GM12878 (cell line): ENCODE data around the gene LTBP4. TPM values are rescaled to one million over a fixed set of nuclear protein-coding genes. Genes with fewer than 3 reads are reported as not detected.

Source experiments
- ATAC-seq: fragments of 200-7000 bp; cut with Tn5 transposase; 3 replicates; pipeline ENCODE4 v1.9.1; 2020; ENCODE audit warnings: mild to moderate bottlenecking, moderate library complexity
- BruUV-seq: library from RNA; stranded (reverse); fragments of 400-500 nt; replicated peaks from 2 replicates; lab custom pipeline; 2021; lab: Mats Ljungman, UMichigan
- CTCF ChIA-PET: fragments of 300-600 bp; sonication (Branson Sonifier 250); formaldehyde crosslinking; extraction: SDS; loops from one replicate; lab custom pipeline; 2021; ENCODE audit warnings: inconsistent platforms; lab: Yijun Ruan, JAX
- POLR2A ChIA-PET: fragments of 350-600 bp; formaldehyde crosslinking; extraction: SDS; loops from one replicate; lab custom pipeline; 2021; ENCODE audit warnings: inconsistent platforms; lab: Charles Lee
- RAD21 ChIA-PET: fragments of 300-600 bp; sonication (Branson Sonifier 250); formaldehyde crosslinking; loops from one replicate; lab custom pipeline; 2023; ENCODE audit warnings: antibody characterized with exemption; ENCODE audit not compliant: unreplicated experiment; lab: Charles Lee
- SMC1A ChIA-PET: fragments of 300-600 bp; sonication (Branson Sonifier 250); formaldehyde crosslinking; loops from one replicate; lab custom pipeline; 2023; ENCODE audit not compliant: unreplicated experiment, uncharacterized antibody; lab: Charles Lee
- DNase-seq: peaks from one replicate; pipeline ENCODE4 v3.0.0-alpha.2; 2011; ENCODE audit warnings: low read depth, low spot score
- FAIRE-seq: peaks from 3 replicates; lab custom pipeline; 2011; peaks lifted over from hg19 to GRCh38; lab: Jason Lieb, UNC
- H2AFZ ChIP-seq: 2 replicates; pipeline ENCODE4 v1.6.0; 2011; ENCODE audit warnings: low read depth, low read length, control low read depth; ENCODE audit not compliant: control insufficient read depth
- H3K27ac ChIP-seq: 2 replicates; pipeline ENCODE4 v1.5.1; 2011; ENCODE audit warnings: control low read depth; ENCODE audit not compliant: control insufficient read depth, insufficient read depth
- H3K27me3 ChIP-seq, 2 experiments: replicated peaks in 1 of 2; 2 replicates each; pipeline versions ENCODE4 v1.6.0 to v1.6.1; 2011; ENCODE audit warnings: low read length in 1 of 2; ENCODE audit not compliant: control insufficient read depth in 2 of 2, insufficient read depth in 2 of 2
- H3K36me3 ChIP-seq, 2 experiments: 2 replicates each; pipeline ENCODE4 v1.5.1; 2011; ENCODE audit warnings: low read length in 1 of 2; ENCODE audit not compliant: control insufficient read depth in 2 of 2, insufficient read depth in 2 of 2
- H3K4me1 ChIP-seq: 2 replicates; pipeline ENCODE4 v1.6.1; 2011; ENCODE audit warnings: mild to moderate bottlenecking, low read length, moderate library complexity, mixed read lengths; ENCODE audit not compliant: control insufficient read depth, insufficient read depth
- H3K4me2 ChIP-seq: 2 replicates; pipeline ENCODE4 v1.6.0; 2011; ENCODE audit warnings: control low read depth; ENCODE audit not compliant: control insufficient read depth, insufficient read depth
- H3K4me3 ChIP-seq: fragments of 200-600 bp; sonication (generic); 2 replicates; pipeline ENCODE4 v1.5.1; 2016
- H3K79me2 ChIP-seq: 2 replicates; pipeline ENCODE4 v1.6.0; 2011; ENCODE audit warnings: low read length; ENCODE audit not compliant: control insufficient read depth, insufficient read depth
- H3K9ac ChIP-seq: 2 replicates; pipeline ENCODE4 v1.8.0; 2011; ENCODE audit warnings: low read length, control low read depth, mixed read lengths; ENCODE audit not compliant: control insufficient read depth, insufficient read depth
- H3K9me3 ChIP-seq: replicated peaks from 3 replicates; pipeline ENCODE4 v1.5.1; 2011; ENCODE audit warnings: mild to moderate bottlenecking, low read length; ENCODE audit not compliant: control insufficient read depth, insufficient read depth
- H4K20me1 ChIP-seq: 2 replicates; pipeline ENCODE4 v1.6.0; 2011; ENCODE audit not compliant: control insufficient read depth, insufficient read depth
- CHD2 ChIP-seq: IDR thresholded peaks from 2 replicates; pipeline ENCODE4 v1.6.1; 2011; ENCODE audit warnings: low read depth, low read length, improper control_type of control experiment, borderline replicate concordance
- DPF2 ChIP-seq: fragments of 450-650 bp; IDR thresholded peaks from 2 replicates; pipeline ENCODE4 v1.6.1; 2017; ENCODE audit warnings: mild to moderate bottlenecking
- EED ChIP-seq: sonication (generic); IDR thresholded peaks from 2 replicates; pipeline ENCODE4 v1.6.1; 2016; ENCODE audit warnings: antibody characterized with exemption, low read depth
- EGR1 ChIP-seq, 2 experiments: IDR thresholded peaks; 1 replicate in 1 of 2; 2 replicates in 1 of 2; pipeline ENCODE4 v1.6.1; 2011 to 2012; ENCODE audit warnings: low read depth in 2 of 2, low read length in 2 of 2, borderline replicate concordance in 1 of 2, mild to moderate bottlenecking in 1 of 2, moderate library complexity in 1 of 2
- FOS ChIP-seq: IDR thresholded peaks from 3 replicates; pipeline ENCODE4 v1.6.1; 2011; ENCODE audit warnings: borderline replicate concordance; ENCODE audit not compliant: insufficient read length; ENCODE audit errors: extremely low read depth
- HDGF ChIP-seq: fragments of 450-650 bp; IDR thresholded peaks from 2 replicates; pipeline ENCODE4 v1.6.1; 2016; ENCODE audit warnings: antibody characterized with exemption
- IKZF1 ChIP-seq: fragments of 450-650 bp; conservative IDR thresholded peaks from 2 replicates; pipeline ENCODE4 v1.6.1; 2017; ENCODE audit warnings: antibody characterized with exemption, mild to moderate bottlenecking
- KDM1A ChIP-seq: fragments of 200-600 bp; sonication (generic); IDR thresholded peaks from 2 replicates; pipeline ENCODE4 v1.6.1; 2016; ENCODE audit warnings: borderline replicate concordance
- LARP7 ChIP-seq: fragments of 450-650 bp; IDR thresholded peaks from 2 replicates; pipeline ENCODE4 v1.6.1; 2017; ENCODE audit warnings: mild to moderate bottlenecking
- NR2C2 ChIP-seq: IDR thresholded peaks from 2 replicates; pipeline ENCODE4 v1.6.1; 2011; ENCODE audit warnings: borderline replicate concordance, low read depth; ENCODE audit not compliant: control insufficient read depth, insufficient read length
- NRF1 ChIP-seq: conservative IDR thresholded peaks from 2 replicates; pipeline ENCODE4 v1.6.1; 2011; ENCODE audit warnings: mild to moderate bottlenecking, low read depth, low read length, improper control_type of control experiment
- PAX8 ChIP-seq: fragments of 450-650 bp; IDR thresholded peaks from 2 replicates; pipeline ENCODE4 v1.6.1; 2017; ENCODE audit warnings: mild to moderate bottlenecking, moderate library complexity
- POLR2A ChIP-seq: IDR thresholded peaks from 2 replicates; pipeline ENCODE4 v1.6.1; 2011; ENCODE audit warnings: low read depth, mild to moderate bottlenecking, low read length
- RAD51 ChIP-seq: fragments of 450-650 bp; IDR thresholded peaks from 2 replicates; pipeline ENCODE4 v1.6.1; 2016; ENCODE audit warnings: moderate library complexity, mild to moderate bottlenecking, inconsistent platforms
- SMARCA5 ChIP-seq: fragments of 450-650 bp; IDR thresholded peaks from 2 replicates; pipeline ENCODE4 v1.6.1; 2017; ENCODE audit warnings: mild to moderate bottlenecking
- ZNF384 ChIP-seq: IDR thresholded peaks from 2 replicates; pipeline ENCODE4 v1.6.1; 2012; ENCODE audit warnings: low read depth, mild to moderate bottlenecking, low read length, improper control_type of control experiment, borderline replicate concordance
- ZNF687 ChIP-seq: fragments of 450-650 bp; IDR thresholded peaks from 2 replicates; pipeline ENCODE4 v1.6.1; 2017; ENCODE audit warnings: mild to moderate bottlenecking, moderate library complexity
- whole genome bisulfite sequencing: methylation state at CpG from one replicate; pipeline ENCODE4 v1.1.6; 2016; ENCODE audit warnings: low lambda C conversion rate; ENCODE audit not compliant: insufficient replicate concordance, insufficient coverage; ENCODE audit errors: missing lambda C conversion rate; 5-methylcytosine and 5-hydroxymethylcytosine counted together
- in situ Hi-C: fragments of 300-500 bp; cut with MboI; formaldehyde crosslinking; loops from 9 replicates; pipeline ENCODE4 v1.14.3; 2018; ENCODE audit warnings: mixed read lengths
- intact Hi-C: fragments of 100-400 bp; cut with micrococcal nuclease; formaldehyde crosslinking; loops from one replicate; pipeline ENCODE4 v1.14.2; 2022; ENCODE audit not compliant: unreplicated experiment
- polyA plus RNA-seq, 11 experiments: library from polyadenylated mRNA; depleted of rRNA in 4 of 11; unstranded in 6 of 11; stranded (reverse) in 5 of 11; fragments of >200 nt; fragmentation: Nextera tagmentation in 4 of 11; fragmentation: Illumina TruSeq in 1 of 11; extraction: Ambion mirVana in 4 of 11; extraction: Trizol in 1 of 11; gene quantifications; 1 replicate in 1 of 11; 2 replicates in 10 of 11; pipeline versions ENCODE4 v1.2.1 to v1.2.3, GENCODE V29; 2011 to 2016; ENCODE audit warnings: inconsistent platforms in 2 of 11, missing spikeins in 2 of 11, low read depth in 1 of 11
- total RNA-seq, 4 experiments: library from RNA; depleted of rRNA in 3 of 4; stranded (reverse); fragments of >200 nt in 3 of 4; fragmentation: Illumina TruSeq in 1 of 4; extraction: Trizol in 1 of 4; gene quantifications; 2 replicates each; pipeline versions ENCODE4 v1.2.1 to v1.2.3, GENCODE V29; 2013 to 2021
- TF ChIP-seq, protein P1 (sequence below): IDR thresholded peaks from 2 replicates; pipeline ENCODE4 v1.6.1; 2011; ENCODE audit warnings: borderline replicate concordance, low read depth, mild to moderate bottlenecking, moderate library complexity, low read length; ENCODE audit not compliant: insufficient read depth, poor library complexity, severe bottlenecking

The LTBP4 gene
- total and polyA plus RNA-seq, 10 of the 15 experiments (the other 5 are each of a cell fraction or from before 2014, with no cell fraction given), result 0.09 to 34.6 (median 8.5) TPM; not detected in 1

- CTCF ChIA-PET, result interaction anchor here (0.6 to 3.0 kb wide), 3 partner anchors 11 to 305 kb away, joined by 3 to 21 read pairs (median 4); no protein-coding TSS in a partner anchor
- Histone ChIP-seq H3K4me3 (peak overlapping the region; percentile 76), H3K9ac (peak overlapping the region; percentile 45), H3K9me3 (no peaks in the 10 kb centered on the region), H4K20me1 (no peaks in the 10 kb centered on the region), H3K4me1 (peaks cover 17% of the 10 kb centered on the region), H3K36me3 (no peaks in the 10 kb centered on the region), H3K27me3 (no peaks in the 10 kb centered on the region; a peak in 1 of 4 replicates), H3K27ac (no peak overlapping the region), H3K4me2 (peak overlapping the region; percentile 73), H2AFZ (peak overlapping the region; percentile 80), H3K79me2 (no peaks in the 10 kb centered on the region)
- ATAC-seq, result peak; percentile 74
- BruUV-seq, result no TSS peak
- WGBS, result 2% methylated on average over 33 of the region's 50 CpGs
- RAD21 ChIA-PET, result interaction anchor here (0.8 kb wide), 1 partner anchor 25 kb away, joined by 4 read pairs; no protein-coding TSS in a partner anchor
- intact Hi-C loops (no loop called here), in situ Hi-C loops (loop anchor here (10.0 kb wide), 1 partner anchor 305 kb away; no protein-coding TSS in a partner anchor)
- SMC1A ChIA-PET, result interaction anchor here (0.8 to 1.6 kb wide), 2 partner anchors 25 to 145 kb away, joined by 3 to 7 read pairs; no protein-coding TSS in a partner anchor
- peak; percentile 70 for DNase-seq
- POLR2A ChIA-PET, result interaction anchor here (0.6 to 1.5 kb wide), 4 partner anchors 25 to 141 kb away, joined by 3 to 5 read pairs (median 4); partner anchors contain the start of genes ACTMAP, COQ8B, ITPKC and SNRPA
- FAIRE-seq, result no peak
- peak; percentile 38; the same call in 1 of the 2 replicates for TF ChIP-seq ZNF687
- TF ChIP-seq KDM1A, result no peak
- TF ChIP-seq IKZF1, result peak; percentile 47; the same call in 1 of the 2 replicates
- no peak for TF ChIP-seq SMARCA5
- TF ChIP-seq LARP7, result peak; percentile 50; the same call in 1 of the 2 replicates
- TF ChIP-seq PAX8, result no peak
- no peak for TF ChIP-seq EED
- peak in 1 of 2 experiments; percentile 80; a peak in 2 of 3 replicates for TF ChIP-seq EGR1 (IDR thresholded peaks at IDR 0.05; ENCODE audit: borderline replicate concordance in 1 of 2, low read depth in 2 of 2, low read length in 2 of 2)
- TF ChIP-seq DPF2, result peak; percentile 54
- TF ChIP-seq FOS, result no peak
- no peak for TF ChIP-seq CHD2
- TF ChIP-seq NRF1, result no peak
- peak; percentile 71 for TF ChIP-seq POLR2A
- TF ChIP-seq HDGF, result peak; percentile 97
- no peak for TF ChIP-seq NR2C2
- TF ChIP-seq ZNF384, result no peak
- no peak for TF ChIP-seq RAD51
- TF ChIP-seq, protein P1, sequence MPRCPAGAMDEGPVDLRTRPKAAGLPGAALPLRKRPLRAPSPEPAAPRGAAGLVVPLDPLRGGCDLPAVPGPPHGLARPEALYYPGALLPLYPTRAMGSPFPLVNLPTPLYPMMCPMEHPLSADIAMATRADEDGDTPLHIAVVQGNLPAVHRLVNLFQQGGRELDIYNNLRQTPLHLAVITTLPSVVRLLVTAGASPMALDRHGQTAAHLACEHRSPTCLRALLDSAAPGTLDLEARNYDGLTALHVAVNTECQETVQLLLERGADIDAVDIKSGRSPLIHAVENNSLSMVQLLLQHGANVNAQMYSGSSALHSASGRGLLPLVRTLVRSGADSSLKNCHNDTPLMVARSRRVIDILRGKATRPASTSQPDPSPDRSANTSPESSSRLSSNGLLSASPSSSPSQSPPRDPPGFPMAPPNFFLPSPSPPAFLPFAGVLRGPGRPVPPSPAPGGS, result no peak
These were observed 8.6 kb downstream of the LTBP4 start for GRCh38 chr19:40609561-40610395.
